HG02938 (cell line): ENCODE measurements around the gene DNAH7.

Source experiments
- ATAC-seq: cut with Tn5 transposase; IDR thresholded peaks from one replicate; pipeline ENCODE4 v1.9.1; 2021; ENCODE audit warnings: mild to moderate bottlenecking, moderate library complexity; ENCODE audit not compliant: unreplicated experiment

DNAH7 gene

DNA sequence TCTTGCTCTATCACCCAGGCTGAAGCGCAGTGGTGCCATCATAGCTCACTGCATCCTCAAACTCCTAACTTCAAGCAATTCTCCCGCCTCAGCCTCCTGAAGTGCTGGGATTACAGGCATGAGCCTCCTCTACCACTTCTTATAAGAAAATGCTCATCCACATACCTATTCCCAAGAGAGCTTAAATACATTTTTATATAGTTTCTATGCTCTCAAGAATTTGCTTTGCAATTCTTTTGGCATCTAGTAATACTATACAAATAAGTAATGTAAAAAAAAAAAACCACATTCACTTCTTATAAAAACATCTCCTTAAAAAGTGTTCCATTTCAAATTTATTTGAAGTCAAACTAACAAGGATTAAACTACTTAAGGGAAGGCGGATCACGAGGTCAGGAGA lies 197.3 kb downstream of the DNAH7 start:
- no peak for ATAC-seq

GRCh38 chr2:195864316-195864715 lies 204.3 kb downstream of the DNAH7 start:
- ATAC-seq = no peak

DNA sequence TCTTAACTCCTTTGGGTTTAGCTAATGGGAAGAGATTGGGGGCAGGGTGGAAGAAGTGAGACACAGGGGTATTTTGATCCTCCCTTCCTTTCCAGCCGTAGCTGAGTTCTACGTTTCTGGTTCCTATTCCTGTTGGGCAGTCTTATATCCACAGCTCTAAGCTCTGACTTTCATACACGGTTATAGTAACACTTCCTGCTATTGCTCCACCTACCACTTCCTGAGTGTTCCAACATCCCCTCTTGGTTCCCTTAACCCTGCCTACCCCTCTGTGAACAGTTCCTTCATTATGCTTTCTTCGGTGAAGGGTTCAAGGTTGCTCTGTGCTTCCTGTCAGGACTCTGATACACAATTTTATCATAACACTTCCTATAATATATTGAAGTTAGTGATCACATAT lies 205.1 kb downstream of the DNAH7 start:
- no peak for ATAC-seq

GRCh38 chr2:195863121-195863520 lies 205.5 kb downstream of the DNAH7 start:
- ATAC-seq = no peak

GRCh38 chr2:195861821-195862220 lies 206.8 kb downstream of the DNAH7 start:
- ATAC-seq = no peak

DNA sequence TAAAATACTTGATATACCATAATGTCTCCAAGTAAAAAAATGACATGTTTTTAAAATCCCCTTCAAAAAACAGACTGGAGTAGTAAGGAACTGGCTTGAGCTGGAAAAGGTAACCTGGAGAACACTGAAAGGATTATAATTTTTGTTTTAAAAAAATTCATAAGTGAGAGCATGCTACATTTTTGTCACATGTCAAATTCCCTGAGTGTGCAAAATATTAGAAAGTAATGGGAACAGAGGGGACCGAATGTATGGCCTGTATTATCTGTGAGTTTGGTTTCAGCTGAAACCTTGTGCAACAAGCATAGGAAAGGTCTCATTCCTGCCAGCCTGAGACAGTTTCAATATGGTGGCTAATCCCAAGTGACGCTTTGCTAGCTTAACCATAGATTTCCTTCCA lies 209.1 kb downstream of the DNAH7 start:
- no peak for ATAC-seq

DNA sequence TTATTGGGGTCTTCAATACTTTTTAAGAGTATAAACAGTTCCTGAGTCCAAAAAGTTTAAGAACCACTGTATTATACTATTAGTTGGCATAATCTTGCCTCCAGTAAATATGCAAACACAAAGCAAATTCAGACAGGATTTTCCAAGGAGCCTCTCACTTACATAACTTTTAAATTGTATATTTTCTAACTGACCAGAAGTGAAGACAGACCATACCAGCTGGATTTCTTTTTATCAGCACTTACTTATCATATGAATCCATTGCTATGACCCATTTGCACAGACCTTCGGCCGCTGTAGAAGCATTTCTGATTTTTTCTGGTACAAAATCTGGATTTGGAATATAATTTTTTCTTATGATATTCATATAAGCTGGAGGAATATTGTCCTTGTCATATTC lies 211.5 kb downstream of the DNAH7 start:
- ATAC-seq = no peak

GRCh38 chr2:195850764-195851163 lies 217.9 kb downstream of the DNAH7 start:
- no peak for ATAC-seq

GRCh38 chr2:195848119-195848899 lies 220.3 kb downstream of the DNAH7 start:
- no peak for ATAC-seq

- ATAC-seq = no peak
Observed at GRCh38 chr2:195842932-195843331, 225.7 kb downstream of the DNAH7 start.

DNA sequence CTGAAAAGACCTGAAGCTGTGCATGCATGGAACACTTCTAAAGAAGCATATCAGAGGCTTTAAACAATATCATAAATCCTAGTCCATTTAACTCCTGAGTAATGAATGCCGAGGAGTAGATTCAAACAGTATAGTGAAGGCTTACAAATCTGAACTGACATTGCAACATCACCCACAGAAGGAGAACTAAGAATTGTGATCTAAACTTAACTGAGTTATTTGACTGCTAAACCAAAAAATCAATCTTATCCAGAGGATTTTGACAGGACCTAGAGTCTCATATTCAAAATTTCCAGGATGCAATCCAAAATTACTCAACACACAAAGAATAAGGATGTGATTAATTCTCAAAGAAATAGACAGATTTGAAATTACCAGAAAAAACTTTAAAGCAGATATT lies 230.6 kb downstream of the DNAH7 start:
- no peak for ATAC-seq

- ATAC-seq = no peak
Observed at GRCh38 chr2:195836002-195836401, 232.6 kb downstream of the DNAH7 start.

DNA sequence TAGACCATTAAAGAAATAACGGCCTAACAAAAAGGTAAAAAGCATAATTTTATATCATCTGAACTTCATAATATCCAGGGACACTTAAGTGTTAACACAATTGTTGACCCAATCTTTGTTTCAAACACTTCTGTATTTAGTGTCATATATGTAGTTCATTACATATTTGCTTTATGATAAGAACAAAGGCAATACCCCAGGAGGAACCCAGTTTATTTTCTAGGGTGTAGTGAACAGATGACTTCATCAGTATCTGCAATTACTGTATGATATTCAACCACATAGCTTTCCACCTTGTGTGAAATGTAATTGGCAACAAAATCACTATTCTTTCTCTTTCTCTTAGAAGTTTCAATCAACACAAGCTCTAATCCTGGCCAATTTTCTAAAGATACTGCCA lies 233.8 kb downstream of the DNAH7 start:
- no peak for ATAC-seq

DNA sequence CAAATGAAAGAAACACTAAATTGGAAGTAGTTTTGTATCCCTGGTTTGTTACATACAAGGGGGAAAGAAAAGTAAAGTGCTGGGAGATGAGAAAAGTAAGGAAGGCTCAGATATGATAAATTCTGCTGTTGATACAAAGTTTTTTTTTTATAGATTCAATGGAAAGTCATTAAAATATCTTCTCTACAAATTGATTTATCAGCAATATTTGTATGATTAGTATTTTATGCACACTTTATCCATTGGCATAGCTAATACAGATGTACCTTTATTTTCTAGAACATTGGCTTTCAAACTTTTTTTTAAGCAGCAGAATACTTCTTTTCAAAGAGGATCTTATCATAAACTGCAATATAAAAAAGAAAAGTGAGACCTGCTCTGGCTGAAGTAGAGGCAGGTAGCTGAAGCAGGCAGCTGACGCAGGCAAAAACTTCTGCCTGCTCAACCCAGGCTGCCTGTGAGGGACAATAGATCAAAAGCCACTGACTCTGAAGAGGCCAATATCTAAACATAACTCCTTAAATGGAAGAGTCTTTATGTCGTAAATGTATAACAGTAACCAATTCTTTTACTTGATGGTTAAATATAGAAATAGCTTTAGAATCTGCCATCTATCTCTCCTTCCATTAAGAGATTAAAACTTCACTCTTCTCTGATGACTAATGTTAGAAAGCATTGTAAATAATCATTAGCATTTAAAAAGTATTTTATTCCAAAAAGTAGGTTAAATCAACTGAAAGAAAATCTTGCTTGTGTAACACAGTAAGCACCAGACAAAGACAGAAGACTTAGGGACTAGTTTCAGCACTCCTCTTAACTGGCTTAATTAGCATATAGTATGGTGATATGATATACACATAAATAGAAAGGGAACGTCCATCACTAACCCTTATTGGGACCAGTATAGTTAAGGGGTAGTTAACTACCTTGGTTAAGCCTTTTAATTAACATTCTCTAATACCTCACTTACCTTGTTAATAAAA lies 237.4 kb downstream of the DNAH7 start:
- no peak for ATAC-seq

DNA sequence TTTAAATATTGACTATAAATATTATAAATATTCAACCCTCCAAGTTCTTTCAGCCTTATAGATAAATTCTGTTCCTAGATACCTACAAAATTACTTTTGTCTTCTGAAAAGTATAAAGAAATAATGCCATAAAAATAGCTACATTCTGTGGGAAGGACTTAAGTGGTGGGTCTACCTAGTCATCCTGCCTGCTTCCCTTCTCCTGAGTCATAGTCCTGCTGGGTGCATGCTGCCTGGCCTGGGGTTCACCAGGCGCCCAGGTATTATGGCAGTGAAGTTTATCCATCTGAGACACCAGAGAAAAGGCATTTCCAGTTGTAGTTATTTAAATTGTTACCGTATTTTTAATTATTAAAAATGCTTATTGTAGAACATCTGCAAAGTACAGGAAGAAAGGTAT lies 244.2 kb downstream of the DNAH7 start:
- ATAC-seq = no peak

GRCh38 chr2:195823206-195823605 lies 245.4 kb downstream of the DNAH7 start:
- no peak for ATAC-seq

- ATAC-seq = no peak
Observed at GRCh38 chr2:195821566-195821932, 247.1 kb downstream of the DNAH7 start.

GRCh38 chr2:195820867-195821565 lies 247.6 kb downstream of the DNAH7 start:
- ATAC-seq = no peak

DNA sequence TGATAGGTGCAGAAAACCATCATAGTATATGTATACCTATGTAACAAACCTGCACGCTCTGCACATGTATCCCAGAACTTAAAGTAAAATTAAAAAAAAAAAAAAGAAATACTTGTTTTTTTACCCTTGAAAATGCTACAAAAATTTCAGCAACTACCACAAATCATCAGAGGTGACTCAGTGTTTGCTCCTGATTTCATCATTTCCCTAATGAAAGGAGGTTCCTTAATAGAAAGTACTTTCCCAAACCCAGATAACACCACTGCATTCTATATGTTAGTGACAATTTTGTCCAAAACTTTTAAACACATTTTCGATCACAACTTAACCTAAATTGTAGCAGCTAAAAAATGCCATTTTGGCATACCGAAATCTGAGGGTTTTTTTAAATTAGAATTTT lies 248.3 kb downstream of the DNAH7 start:
- no peak for ATAC-seq

DNA sequence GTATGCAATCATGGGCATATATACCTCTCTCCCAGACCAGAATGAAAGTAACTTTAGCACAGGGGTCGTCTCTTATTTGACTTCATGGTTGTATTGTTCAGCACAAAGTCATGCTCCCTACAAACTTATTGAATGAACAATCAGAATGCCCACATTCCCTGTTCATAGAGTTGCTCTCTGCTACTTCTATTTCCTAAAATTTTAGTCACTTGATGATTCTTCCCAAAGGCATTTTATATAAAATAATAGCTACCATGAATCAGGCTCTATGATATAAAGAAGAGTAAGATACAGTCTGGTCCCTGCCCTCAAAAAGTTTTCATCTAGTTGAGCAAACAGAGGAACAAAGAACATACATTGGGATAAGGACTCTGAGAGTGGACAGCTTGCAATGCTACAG lies 249.4 kb downstream of the DNAH7 start:
- no peak for ATAC-seq

- no peak for ATAC-seq
Observed at GRCh38 chr2:195818526-195818925, 250.1 kb downstream of the DNAH7 start.
